GF-D8 (cell line): ENCODE measurements around the gene TTYH1.
"Not testable (repeated sequence)": the region's sequence is repeated elsewhere in the genome, so short reads cannot be mapped to it uniquely, and the experiment has no call there.

ENCODE experiments used
- DNase-seq: peaks from one replicate; lab custom pipeline; 2025; lab: John Stamatoyannopoulos, UW

TTYH1 gene

DNA sequence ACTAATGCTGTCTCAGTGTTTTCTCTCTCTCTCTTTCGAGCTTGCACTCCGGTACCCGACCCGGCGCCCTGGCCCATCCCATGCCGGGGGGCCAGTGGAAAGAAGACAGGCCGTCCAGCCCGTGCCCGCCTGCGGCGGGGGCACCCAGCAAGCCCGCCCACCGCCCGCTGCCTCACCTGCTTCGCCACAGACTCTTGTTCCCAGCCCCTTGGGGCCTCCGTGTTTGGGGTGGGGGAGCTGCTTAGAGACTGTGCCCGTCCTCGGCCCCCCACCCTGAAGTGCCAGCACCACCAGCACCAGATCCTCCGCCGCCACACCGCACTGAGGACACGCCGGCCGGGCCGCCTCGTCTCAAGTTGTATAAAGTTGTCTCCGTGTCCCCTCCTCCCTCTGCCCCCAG, 45.9 kb downstream of the TTYH1 start:
- no peak for DNase-seq

DNA sequence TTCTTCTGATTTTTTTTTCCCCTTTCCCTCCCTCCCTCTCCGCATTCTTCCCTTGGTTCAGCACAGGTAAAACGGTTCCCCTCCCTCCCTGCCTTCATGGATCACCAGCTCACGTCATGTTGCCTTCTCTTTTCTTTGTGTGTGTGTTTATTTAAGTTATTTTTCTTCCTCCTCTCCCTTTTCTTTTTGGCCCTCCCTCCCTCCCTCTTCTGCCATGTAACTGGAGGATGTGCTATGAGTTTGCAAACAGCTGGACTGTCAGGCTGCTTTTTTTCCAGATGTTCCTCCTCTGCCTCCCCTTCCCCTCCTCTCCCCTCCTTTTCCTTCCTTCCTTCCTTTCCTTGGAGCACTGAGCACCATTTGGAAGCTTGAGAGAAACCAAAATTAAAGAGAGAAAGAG, 46.3 kb downstream of the TTYH1 start:
- no peak for DNase-seq

DNA sequence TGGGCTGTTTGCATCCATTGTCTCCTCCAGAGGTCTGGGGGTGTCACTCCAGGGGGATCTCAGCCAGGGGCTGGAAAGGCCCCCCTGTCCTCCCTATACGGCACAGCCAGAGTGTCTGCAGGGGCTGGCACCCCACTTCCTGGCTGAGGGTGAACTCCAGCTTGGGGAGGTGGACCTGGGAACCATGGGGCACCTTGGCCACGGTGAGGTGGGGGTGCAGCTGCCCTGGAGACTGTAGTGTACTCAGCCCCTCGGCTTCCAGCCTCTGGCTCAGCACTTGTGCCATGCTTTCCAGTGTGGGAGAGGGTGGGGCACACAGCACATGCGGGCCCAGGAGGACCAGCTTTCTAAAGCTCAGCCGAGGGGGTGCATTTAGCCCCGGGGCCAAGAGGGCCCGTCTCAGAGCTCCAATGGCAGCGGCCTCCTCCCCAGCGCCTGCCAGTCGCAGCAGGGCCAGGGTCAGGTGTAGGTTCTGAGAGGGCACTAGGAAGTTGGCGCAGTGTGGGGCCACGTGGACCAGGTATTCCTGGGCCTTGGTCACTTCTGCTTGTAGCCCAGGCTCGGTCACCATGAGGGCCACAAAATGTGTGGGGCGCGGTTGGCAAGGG, 46.9 kb downstream of the TTYH1 start:
- no peak for DNase-seq

DNA sequence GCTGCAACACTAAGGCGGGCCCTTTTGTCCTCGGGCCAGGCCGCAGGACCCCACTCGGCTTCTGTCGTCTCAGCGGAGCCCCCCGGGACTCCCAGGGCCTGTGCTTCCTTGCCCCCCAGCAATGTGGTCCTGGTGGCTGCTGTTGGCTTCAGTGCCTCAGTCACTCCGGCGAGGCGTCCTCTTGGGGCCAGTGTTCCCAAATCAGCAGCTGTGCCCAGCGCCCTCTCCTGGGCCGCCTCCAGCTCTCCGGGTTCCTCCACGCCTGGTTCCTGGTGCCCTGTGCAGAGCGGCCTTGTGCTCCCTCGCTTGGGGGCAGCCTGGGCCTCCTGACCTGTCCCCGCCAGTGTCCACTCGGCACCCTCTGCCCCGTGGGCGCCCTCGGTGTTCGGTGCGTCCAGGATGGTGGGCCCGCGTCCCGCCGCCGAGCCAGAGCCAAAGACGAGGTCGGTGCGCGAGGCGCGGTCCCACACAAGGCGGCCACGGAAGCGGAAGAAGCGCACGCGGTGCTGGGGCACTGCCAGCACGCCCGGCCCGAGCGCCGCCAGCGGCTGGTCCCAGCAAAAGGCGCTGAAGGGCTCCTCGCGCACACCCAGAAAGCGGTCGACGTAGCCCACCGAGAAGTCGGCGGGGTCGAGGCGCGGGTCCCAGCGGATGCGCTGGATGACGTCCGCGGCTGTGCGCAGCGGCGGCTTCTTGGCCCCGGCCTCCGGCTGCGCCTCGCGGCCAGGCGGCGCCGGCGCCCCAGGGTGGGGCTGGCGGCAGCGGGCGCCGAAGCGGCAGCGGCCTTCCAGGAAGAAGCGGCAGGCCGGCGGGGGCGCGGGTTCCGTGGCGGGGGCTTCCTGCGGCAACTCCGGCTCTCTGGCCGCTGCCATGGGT, 47.6 kb downstream of the TTYH1 start:
- DNase-seq = peak; percentile 41

DNA sequence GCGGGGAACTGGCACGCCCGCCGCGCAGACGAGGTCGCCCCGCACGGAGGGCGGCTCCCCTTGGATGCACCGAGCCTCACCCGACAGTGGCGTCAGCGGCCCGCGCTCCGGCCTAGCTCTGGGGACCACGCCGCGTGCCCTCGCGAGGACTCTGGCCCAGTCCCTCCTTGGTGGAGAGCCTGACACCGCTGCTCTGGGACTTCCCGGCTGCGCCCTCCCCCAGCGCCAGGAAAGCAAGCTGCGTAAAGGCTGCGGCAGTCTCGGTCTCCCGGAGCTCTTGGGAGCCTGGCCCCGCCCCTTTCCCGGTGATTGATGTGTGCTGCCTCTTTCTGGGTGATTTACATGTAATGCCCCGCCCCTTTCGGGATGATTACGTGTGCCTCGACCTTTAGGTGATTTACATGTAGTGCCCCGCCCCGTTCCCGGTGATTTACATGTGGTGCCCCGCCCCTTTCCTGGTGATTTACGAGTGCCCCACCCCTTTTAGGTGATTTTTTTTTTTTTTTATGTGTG, 48.3 kb downstream of the TTYH1 start, which contains the start of gene LENG9:
LENG9 (minus strand) TSS at position 248 of the 513 bp plus-strand sequence. CDS start 252 bp downstream, outside the sequence.
- DNase-seq = peak; percentile 96

DNA sequence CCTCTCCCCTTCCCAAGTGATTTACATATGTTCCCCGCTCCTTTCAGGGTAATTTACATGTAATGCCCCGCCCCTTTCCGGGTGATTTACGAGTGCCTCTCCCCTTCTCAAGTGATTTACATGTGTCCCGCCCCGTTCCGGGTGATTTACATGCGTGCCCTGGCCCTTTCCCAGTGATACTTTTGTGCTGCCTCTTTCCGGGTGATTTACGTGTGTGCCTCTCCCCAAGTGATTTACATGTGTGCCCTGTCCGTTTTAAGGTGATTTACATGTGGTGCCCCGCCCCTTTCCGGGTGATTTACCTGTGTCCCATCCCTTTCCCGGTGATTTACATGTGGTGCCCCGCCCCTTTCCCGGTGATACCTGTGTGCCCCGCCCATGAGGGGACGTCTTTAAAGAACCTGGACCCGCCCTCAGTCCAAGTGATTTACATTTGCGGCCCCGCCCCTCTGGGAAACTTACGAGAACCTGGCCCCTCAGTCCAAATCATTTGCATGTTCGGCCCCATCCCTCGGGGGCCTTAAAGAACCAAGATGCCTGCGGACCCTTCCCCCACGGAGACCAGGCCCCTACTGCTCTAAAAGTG, 48.9 kb downstream of the TTYH1 start:
- peak; percentile 96 for DNase-seq

DNA sequence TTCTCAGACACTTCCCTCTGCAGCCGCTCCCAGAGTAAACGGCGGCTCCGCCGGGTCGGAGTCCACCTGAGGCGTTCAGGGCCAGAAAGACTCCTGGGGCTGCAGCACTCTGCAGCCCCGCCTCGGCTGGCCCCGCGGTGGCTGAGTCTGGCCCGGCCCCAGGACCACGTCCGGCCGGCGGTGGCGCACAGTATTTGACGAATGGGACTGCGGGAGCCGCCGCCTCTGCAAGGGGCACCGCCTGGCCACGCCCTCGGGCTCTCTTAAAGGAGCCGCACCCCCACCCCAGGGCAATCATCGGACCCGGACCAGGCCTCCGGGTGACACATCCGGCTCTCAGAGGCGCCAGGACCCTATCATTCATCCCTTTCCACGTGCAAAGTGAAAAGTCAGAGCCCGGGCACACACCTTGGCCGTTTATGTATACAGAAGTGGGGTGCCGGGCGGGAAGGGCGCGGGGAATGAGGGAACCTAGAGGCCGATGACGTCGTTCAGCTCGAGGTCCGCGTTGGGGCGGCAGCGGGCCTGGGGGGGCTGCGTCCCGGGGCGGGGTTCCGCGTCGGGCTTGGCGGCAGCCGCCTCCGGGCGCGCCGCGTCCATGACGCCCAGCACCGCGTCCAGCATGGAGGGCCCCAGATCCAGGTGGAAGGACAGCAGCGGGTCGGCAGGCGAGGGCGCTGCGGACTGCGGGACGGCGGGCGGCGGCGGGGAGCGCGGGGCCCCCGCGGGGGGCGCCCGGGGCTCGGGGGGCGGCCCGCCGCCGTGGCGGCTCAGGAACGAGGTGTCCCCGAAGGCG, 49.6 kb downstream of the TTYH1 start:
- peak; percentile 84 for DNase-seq

DNA sequence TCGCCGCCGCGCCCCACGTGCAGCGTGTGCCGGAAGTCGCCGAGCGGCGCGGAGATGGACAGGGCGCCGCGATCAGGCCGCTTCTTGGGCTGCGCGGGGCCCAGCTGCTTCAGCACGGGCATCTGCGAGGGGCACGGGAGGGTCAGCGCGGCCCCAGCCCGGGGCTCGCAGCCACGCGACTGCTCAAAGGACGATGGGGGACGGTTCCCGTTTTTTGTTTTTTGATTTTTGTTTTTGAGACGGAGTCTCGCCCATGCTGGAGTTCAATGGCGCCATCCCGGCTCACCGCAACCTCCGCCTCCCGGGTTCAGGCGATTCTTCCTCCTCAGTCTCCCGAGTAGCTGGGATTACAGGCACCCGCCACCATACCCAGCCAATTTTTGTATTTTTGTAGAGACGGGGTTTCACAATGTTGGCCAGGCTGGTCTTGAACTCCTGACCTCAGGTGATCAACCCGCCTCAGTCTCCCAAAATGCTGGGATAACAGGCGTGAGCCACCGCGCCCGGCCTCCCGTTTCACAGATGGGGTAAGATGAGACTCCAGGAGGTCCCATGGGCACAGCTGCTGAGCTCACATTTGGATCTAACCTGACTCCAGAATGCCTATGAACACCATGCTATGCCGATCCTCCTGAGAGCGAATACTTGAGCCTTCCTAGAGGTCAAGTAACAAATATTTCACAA, 50.3 kb downstream of the TTYH1 start:
- DNase-seq = no peak

DNA sequence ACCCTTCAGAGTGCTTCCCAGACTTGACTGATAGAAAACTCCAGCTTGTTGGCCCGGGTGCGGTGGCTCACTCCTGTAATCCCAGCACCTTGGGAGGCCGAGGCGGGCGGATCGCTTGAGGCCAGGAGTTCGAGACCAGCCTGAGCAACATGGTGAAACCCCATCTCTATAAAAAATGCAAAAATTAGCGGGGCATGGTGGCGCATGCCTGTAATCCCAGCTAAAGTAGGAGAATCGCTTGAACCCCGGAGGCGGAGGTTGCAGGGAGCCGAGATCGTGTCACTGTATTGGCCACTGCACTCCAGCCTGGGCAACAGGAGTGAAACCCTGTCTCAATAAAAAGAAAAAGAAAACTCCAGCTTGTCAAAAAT, 50.8 kb downstream of the TTYH1 start:
- not testable (repeated sequence) for DNase-seq

DNA sequence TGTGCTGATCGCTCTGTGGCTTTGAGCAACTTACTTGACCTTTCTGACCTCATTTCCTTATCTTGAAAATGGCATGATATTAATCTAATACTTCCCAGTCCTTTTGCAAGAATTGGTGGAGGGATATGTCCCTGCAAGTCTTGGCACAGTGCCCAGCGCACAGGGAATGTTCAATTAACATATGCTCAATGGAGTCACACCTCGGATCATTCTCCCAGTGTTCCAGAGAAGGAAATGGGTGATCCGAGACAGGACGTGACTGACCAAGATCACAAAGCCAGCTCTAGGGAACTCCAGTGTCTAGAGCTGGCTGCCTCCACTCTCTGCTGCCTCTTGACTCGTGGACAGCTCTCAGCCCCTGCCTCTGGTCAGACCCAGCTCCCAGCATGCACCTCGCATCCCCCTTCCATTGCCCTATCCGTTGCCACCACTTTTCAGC, 54.3 kb downstream of the TTYH1 start:
- no peak for DNase-seq

DNA sequence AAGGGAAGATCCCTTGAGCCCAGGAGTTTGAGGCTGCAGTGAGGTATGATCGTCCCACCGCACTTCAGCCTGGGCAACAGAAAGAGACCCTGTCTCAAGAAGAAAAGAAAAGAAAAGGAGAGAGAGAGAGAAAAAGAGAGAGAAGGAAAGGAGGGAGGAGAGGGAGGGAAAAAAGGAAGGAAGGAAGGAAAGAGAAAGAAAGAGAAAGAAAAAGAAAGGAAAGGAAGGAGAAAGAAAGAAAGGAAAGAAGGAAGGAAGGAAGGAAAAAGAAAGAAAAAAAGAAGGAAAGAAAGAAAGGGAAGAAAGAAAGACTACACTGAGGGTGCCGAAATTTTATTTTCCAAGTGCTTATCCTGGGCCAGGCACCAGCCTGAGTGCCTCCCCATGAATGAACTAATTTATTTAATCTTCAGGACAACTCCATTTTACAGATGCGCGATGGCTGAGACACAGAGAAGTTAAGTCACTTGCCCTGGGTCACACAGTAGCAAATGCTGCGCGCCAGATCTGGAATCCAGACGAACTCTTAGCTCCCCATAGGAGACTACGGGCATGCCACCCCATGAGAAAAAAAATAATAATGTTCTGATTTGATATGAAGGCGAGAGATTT, 55.1 kb downstream of the TTYH1 start:
- DNase-seq = no peak

DNA sequence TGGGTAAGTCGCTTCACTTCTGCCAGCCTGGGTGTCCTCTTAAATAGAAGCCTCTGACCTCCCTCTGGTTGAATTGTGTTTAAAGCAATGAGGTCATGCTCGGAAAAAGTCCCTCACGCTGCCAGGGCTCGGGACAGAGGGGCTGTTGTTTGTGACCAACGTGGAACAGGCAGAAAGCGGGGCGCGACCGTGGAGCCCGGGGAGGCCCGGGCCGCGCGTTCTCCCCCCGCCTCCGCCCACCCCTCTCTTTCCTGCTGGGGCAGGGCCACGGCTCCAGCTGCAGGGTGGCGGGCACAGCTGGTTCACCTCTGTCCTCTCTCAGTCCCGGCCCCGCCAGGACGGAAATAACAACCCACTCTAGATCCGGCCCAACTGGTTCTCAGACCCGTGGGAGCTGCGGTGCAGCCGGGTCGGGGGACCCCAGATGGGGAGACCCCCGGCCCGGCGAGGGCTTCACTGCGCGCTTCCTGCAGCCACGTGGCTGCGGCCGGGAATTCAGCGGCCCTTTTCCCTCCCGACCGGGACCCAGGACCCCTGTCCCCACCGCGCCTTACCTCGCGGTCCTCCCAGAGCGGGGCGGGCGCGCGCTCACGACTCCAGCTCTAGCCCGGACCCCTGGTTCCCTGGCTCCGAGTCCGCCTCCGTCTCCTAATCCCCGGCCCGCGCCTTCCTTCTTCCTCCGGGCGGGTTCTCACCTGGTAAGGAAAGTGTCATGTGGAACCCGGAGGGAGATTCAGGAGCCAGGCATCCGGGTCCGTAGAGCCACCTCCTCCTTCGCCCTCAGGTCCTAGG, 55.9 kb downstream of the TTYH1 start:
- no peak for DNase-seq

DNA sequence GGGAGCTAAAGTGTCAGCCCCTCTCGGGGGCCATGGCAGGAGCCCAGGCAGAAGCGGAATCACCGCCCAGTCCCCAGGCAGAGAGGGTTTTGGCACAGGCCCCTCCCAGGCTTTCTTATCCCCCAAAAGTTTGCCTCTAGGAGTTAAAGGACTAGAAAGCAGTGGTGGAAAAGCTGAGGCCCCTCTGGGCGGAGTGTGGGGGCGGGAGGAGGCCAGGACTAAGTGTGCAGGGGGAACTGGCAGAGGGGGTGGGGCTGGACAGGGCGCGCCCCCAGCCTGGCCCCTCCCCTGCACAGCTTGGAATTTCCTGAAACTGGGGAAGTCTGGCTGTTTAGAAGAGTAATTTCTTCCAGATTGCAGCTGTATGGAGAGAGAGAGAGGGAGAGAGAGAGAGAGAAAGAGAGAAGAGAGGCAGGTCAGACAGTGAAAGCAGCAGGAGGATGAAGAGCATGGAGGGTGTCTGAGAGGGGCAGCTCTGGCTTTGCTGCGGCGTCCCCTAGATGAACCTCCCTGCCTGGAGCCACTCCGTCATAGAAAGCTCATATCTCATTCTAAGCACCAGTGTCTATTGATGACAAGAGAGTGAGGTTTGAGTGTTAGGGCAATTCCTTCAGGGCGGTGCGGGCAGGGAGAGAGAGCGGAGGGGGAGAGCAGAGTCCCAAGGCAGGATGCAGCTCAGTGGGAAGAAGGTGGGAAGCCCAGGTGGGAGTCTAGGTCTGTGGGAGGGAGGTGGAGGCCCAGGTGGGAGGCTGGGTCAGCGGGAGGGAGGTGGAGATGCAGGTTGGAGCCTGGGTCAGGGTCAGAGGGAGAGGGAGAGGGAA, 58.0 kb downstream of the TTYH1 start, which contains the start of gene CDC42EP5:
CDC42EP5 (minus strand) TSS at position 226 of the 821 bp plus-strand sequence. CDS start 7,749 bp downstream, outside the sequence.
- DNase-seq = no peak

DNA sequence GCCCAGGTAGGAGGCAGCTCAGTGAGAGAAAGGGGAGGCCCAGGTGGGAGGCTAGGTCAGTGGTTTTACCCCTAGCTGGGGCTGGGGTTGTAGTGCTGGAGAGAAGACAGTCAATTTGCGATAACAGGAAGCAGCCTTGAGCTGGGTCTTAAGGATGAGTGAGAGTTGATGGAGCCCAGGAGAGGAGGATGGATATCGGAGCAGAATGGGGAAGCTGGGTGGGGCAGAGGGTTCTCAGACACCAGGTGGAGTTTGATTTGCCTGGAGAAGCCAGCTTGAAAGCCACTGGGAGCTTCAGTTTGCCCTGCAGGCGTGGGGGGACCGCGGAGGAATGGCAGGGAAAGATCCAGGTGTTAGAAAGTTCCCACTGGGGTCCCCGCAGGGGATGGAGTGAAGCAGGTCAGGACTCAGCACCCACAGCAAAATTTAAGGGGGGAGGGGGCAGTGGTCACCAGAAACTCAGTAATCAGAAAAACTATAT, 58.7 kb downstream of the TTYH1 start:
- DNase-seq = no peak

DNA sequence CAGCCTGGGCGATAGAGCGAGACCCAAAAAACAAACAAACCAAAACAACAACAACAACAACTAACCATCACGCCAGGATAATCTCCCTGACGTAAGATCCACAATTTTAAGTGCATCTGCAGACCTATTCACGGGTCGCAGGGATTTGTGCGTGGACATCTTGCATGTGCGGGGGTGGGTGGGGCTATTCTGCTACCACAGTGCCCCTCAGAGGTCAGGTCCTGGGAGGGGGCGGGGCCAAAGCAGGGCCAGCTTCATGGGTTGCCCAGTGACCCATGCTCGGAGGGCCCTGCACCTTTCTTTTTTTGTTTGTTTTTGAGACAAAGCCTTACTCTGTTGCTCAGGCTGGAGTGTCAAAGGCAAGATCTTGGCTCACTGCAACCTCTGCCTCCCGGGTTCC, 60.4 kb downstream of the TTYH1 start:
- no peak for DNase-seq

DNA sequence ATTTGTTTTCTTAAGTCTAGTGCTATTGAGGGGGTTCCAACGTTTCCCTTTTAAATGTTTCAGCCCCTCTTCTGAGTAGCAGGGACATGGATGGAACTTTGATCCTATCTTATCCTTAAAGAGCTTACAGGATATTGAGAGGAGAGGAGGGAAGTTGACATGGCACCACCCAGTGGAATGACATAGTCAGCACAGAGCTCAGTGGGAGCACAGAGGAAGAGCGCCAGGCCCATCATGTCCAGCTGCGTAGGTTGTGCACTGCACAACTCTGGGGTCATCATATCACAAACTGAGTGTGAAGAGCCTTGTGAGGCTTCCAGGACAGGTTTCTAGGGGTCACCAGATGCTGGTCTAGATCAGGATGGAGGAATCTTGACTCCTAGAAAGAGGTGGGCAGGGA, 62.4 kb downstream of the TTYH1 start:
- DNase-seq = no peak

DNA sequence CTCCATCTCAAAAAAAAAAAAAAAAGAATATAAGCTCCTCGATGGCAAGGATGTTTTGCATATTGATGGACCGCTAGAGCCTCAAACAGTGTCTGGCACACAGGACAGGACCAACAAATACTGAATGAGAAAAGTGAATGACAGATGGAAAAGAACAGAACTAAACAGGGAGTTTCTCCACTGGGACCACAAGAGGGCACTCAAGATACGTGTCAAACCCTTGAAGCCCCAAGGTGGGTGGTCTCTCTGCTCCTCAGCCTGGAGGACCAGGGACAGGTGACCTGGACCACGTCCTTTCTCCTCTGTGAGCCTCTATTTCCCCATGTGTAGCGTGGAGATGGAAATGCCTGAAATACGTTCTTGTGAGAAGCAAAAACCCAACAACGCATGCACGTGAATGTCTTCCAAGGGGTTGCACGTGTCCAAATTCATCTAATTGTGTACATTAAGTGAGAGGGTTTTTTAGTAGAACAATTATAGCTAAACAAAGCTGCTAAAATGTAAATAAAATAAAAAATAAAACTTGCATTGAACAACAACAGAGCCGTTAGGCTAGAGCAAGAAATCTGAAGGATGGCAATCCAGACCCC, 63.5 kb downstream of the TTYH1 start:
- DNase-seq = no peak

DNA sequence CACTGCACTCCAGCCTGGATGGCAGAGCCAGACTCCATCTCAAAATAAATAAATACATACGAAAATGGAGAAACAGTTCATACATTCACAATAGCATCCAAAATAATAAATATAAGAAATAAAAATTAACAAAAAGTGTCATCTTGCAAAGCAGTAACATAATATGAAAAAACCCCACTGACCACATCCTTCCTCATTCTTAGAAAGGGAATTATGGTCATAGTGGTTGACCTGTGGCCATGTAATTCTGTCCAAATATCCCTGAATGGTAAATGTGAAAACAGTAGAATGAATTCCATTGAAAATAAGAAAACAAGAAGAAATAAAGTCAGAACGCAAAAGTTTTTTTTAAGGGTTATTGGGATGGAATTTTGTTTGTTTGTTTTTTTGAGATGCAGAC, 64.8 kb downstream of the TTYH1 start:
- peak; percentile 36 for DNase-seq
